BJ (cell line): Measurements from ENCODE around the gene POLQ. TPM values are rescaled to one million over a fixed set of nuclear protein-coding genes. Genes with fewer than 3 reads are reported as not detected.

ENCODE experiments used
- CTCF ChIA-PET: fragments of 350-600 bp; formaldehyde crosslinking; extraction: SDS; loops from one replicate; lab custom pipeline; 2021; ENCODE audit warnings: antibody characterized with exemption, inconsistent platforms; lab: Yijun Ruan, JAX
- POLR2A ChIA-PET: fragments of 300-600 bp; sonication (Branson Sonifier 250); formaldehyde crosslinking; extraction: SDS; loops from one replicate; lab custom pipeline; 2021; ENCODE audit warnings: antibody characterized with exemption; lab: Charles Lee
- DNase-seq: peaks from one replicate; pipeline ENCODE4 v3.0.0-alpha.2; 2011; ENCODE audit warnings: low read depth
- H3K27me3 ChIP-seq: 2 replicates; pipeline ENCODE4 v1.6.0; 2011; ENCODE audit warnings: low read length; ENCODE audit not compliant: control insufficient read depth, insufficient read depth
- H3K36me3 ChIP-seq: 2 replicates; pipeline ENCODE4 v1.5.1; 2011; ENCODE audit warnings: low read length; ENCODE audit not compliant: control insufficient read depth, insufficient read depth
- H3K4me3 ChIP-seq: 2 replicates; pipeline ENCODE4 v1.5.1; 2011; ENCODE audit warnings: low read depth, mild to moderate bottlenecking, control low read depth, low read length
- CTCF ChIP-seq: IDR thresholded peaks from 2 replicates; pipeline ENCODE4 v1.5.1; 2011; ENCODE audit warnings: low read depth, mild to moderate bottlenecking, control low read depth, inconsistent platforms, low read length, moderate library complexity; ENCODE audit not compliant: insufficient read depth
- polyA plus RNA-seq: library from polyadenylated mRNA; depleted of rRNA; stranded (reverse); fragments of >200 nt; gene quantifications from 2 replicates; pipeline ENCODE4 v1.2.3, GENCODE V29; 2011

The POLQ gene
- polyA plus RNA-seq, 1 experiment = 1.0 TPM

DNA sequence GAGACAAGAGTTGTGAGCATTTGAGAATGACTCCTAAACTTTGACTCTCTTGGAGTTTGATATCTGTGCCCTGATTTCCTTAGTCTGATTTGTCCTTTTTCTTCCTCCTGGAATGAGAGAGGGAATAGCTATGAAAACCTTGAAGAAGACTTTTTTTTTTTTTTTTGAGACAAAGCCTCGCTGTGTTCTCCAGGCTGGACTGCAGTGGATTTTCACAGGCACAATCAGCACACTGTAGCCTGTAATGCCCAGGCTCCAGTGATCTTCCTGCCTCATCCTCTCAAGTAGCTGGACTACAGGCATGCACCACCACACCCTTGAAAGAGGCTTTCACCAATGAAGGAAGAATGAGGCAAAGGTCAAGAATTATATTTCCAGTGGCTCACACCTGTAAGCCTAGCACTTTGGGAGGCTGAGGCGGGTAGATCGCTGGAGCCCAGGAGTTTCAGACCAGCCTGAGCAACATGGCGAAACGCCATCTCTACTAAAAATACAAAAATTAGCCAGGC lies 11.7 kb upstream of the POLQ start:
- ChIA-PET POLR2A (no interaction called here), CTCF (no interaction called here)
- no peak overlapping the region for H3K4me3 ChIP-seq
- TF ChIP-seq CTCF = no peak
- DNase-seq = no peak
- H3K27me3 ChIP-seq = no peaks in the 10 kb centered on the region
- H3K36me3 ChIP-seq = no peaks in the 10 kb centered on the region

- CTCF ChIA-PET = no interaction called here
- H3K36me3 ChIP-seq = no peaks in the 10 kb centered on the region
- POLR2A ChIA-PET = no interaction called here
- no peaks in the 10 kb centered on the region for H3K27me3 ChIP-seq
- TF ChIP-seq CTCF = no peak
- DNase-seq = no peak
- no peak overlapping the region for H3K4me3 ChIP-seq
Measured at GRCh38 chr3:121552797-121553196, 7.0 kb upstream of the POLQ start.

GRCh38 chr3:121552379-121552778 lies 6.6 kb upstream of the POLQ start:
- no peak for TF ChIP-seq CTCF

GRCh38 chr3:121545049-121545573 lies 677 bp downstream of the POLQ start:
- ChIA-PET POLR2A (interaction anchor here (0.6 kb wide), 1 partner anchor 1897 kb away, joined by 17 read pairs; no protein-coding TSS in a partner anchor), CTCF (interaction anchor here (1.3 kb wide), 1 partner anchor 11 kb away, joined by 3 read pairs; no protein-coding TSS in a partner anchor)
- Histone ChIP-seq H3K36me3 (no peaks in the 10 kb centered on the region), H3K4me3 (peak overlapping the region; percentile 51), H3K27me3 (no peaks in the 10 kb centered on the region)
- no peak for TF ChIP-seq CTCF
- no peak for DNase-seq

More at GRCh38 chr3:121552379-121552778, 6.6 kb upstream of the POLQ start:
- Histone ChIP-seq H3K27me3 (no peaks in the 10 kb centered on the region), H3K4me3 (no peak overlapping the region), H3K36me3 (no peaks in the 10 kb centered on the region)
- ChIA-PET POLR2A (no interaction called here), CTCF (no interaction called here)
- DNase-seq = no peak

- TF ChIP-seq CTCF = no peak
- CTCF ChIA-PET = interaction anchor here (0.7 to 0.8 kb wide), 3 partner anchors 14 to 1946 kb away, joined by 3 to 4 read pairs (median 3); no protein-coding TSS in a partner anchor
- H3K36me3 ChIP-seq = no peaks in the 10 kb centered on the region
- H3K4me3 ChIP-seq = no peak overlapping the region
- POLR2A ChIA-PET = no interaction called here
- no peaks in the 10 kb centered on the region for H3K27me3 ChIP-seq
- DNase-seq = no peak
Measured at GRCh38 chr3:121542924-121543323, 2.9 kb downstream of the POLQ start.
